ENCODE measurements around the gene FAM32A.
A peak's percentile ranks its signal among the peaks of the same experiment; 100 is the strongest.

Gene FAM32A

GRCh38 chr19:16185768-16186123 is 536 bp downstream of the FAM32A start:
- Mint-ChIP-seq H3K36me3 (peaks cover 3% of the 10 kb centered on the region), H3K27ac (peak overlapping the region; percentile 97), H3K4me1 (ENCODE audit: low read depth) (peaks cover 36% of the 10 kb centered on the region)

GRCh38 chr19:16188521-16188920 is 3.3 kb downstream of the FAM32A start:
- H3K27ac Mint-ChIP-seq, result peak overlapping the region; percentile 76
- H3K9me3 Mint-ChIP-seq (ENCODE audit: low read depth), result no peaks in the 10 kb centered on the region
- no peak overlapping the region for H3K4me3 Mint-ChIP-seq
- no peaks in the 10 kb centered on the region for H3K27me3 Mint-ChIP-seq
- H3K36me3 Mint-ChIP-seq, result peaks cover 3% of the 10 kb centered on the region
- H3K4me1 Mint-ChIP-seq (ENCODE audit: low read depth), result peaks cover 31% of the 10 kb centered on the region

More at GRCh38 chr19:16185768-16186123, 536 bp downstream of the FAM32A start:
- H3K4me3 Mint-ChIP-seq, result peak overlapping the region; percentile 99
- no peaks in the 10 kb centered on the region for H3K27me3 Mint-ChIP-seq
- no peaks in the 10 kb centered on the region for H3K9me3 Mint-ChIP-seq (ENCODE audit: low read depth)

- Mint-ChIP-seq H3K4me1 (ENCODE audit: low read depth) (peaks cover 27% of the 10 kb centered on the region), H3K27ac (no peak overlapping the region), H3K36me3 (peaks cover 3% of the 10 kb centered on the region), H3K27me3 (no peaks in the 10 kb centered on the region), H3K4me3 (no peak overlapping the region), H3K9me3 (ENCODE audit: low read depth) (no peaks in the 10 kb centered on the region)
Measured at GRCh38 chr19:16190198-16190597, 5.0 kb downstream of the FAM32A start.

GRCh38 chr19:16190736-16191135 is 5.5 kb downstream of the FAM32A start:
- no peak overlapping the region for H3K27ac Mint-ChIP-seq
- H3K9me3 Mint-ChIP-seq (ENCODE audit: low read depth), result no peaks in the 10 kb centered on the region
- H3K36me3 Mint-ChIP-seq, result peaks cover 3% of the 10 kb centered on the region
- H3K4me3 Mint-ChIP-seq, result no peak overlapping the region
- no peaks in the 10 kb centered on the region for H3K27me3 Mint-ChIP-seq
- H3K4me1 Mint-ChIP-seq (ENCODE audit: low read depth), result peaks cover 23% of the 10 kb centered on the region

GRCh38 chr19:16191216-16191908 is 6.2 kb downstream of the FAM32A start:
- Mint-ChIP-seq H3K9me3 (ENCODE audit: low read depth) (no peaks in the 10 kb centered on the region), H3K27me3 (no peaks in the 10 kb centered on the region), H3K4me1 (ENCODE audit: low read depth) (peaks cover 21% of the 10 kb centered on the region), H3K4me3 (no peak overlapping the region), H3K27ac (no peak overlapping the region), H3K36me3 (peaks cover 3% of the 10 kb centered on the region)

GRCh38 chr19:16193466-16193865 is 8.3 kb downstream of the FAM32A start:
- Mint-ChIP-seq H3K4me3 (no peak overlapping the region), H3K27me3 (no peaks in the 10 kb centered on the region), H3K36me3 (no peaks in the 10 kb centered on the region), H3K27ac (no peak overlapping the region), H3K9me3 (ENCODE audit: low read depth) (no peaks in the 10 kb centered on the region), H3K4me1 (ENCODE audit: low read depth) (peaks cover 18% of the 10 kb centered on the region)

GRCh38 chr19:16197188-16197621 is 12.0 kb downstream of the FAM32A start:
- Mint-ChIP-seq H3K36me3 (peaks cover 3% of the 10 kb centered on the region), H3K4me1 (ENCODE audit: low read depth) (peaks cover 38% of the 10 kb centered on the region), H3K27me3 (no peaks in the 10 kb centered on the region)

GRCh38 chr19:16197622-16198369 is 12.6 kb downstream of the FAM32A start, which contains the start of gene AP1M1:
AP1M1 (plus strand) TSS chr19:16197911; CDS start chr19:16198027, 116 bp downstream.
- H3K27ac Mint-ChIP-seq, result peak within 1 kb of the TSS; percentile 97
- peaks cover 44% of the 10 kb centered on the region for H3K4me1 Mint-ChIP-seq (ENCODE audit: low read depth)
- peaks cover 9% of the 10 kb centered on the region for H3K36me3 Mint-ChIP-seq
- H3K27me3 Mint-ChIP-seq, result no peaks in the 10 kb centered on the region
- no peaks in the 10 kb centered on the region for H3K9me3 Mint-ChIP-seq (ENCODE audit: low read depth)
- H3K4me3 Mint-ChIP-seq, result peak within 1 kb of the TSS; percentile 93

More at GRCh38 chr19:16197188-16197621, 12.0 kb downstream of the FAM32A start:
- peak overlapping the region; percentile 97 for H3K27ac Mint-ChIP-seq
- peak overlapping the region; percentile 92 for H3K4me3 Mint-ChIP-seq
- H3K9me3 Mint-ChIP-seq (ENCODE audit: low read depth), result no peaks in the 10 kb centered on the region

GRCh38 chr19:16198370-16198651 is 13.1 kb downstream of the FAM32A start:
- H3K27me3 Mint-ChIP-seq, result no peaks in the 10 kb centered on the region
- H3K4me1 Mint-ChIP-seq (ENCODE audit: low read depth), result peaks cover 49% of the 10 kb centered on the region
- no peaks in the 10 kb centered on the region for H3K9me3 Mint-ChIP-seq (ENCODE audit: low read depth)
- peak overlapping the region; percentile 89 for H3K27ac Mint-ChIP-seq
- H3K4me3 Mint-ChIP-seq, result peak overlapping the region; percentile 93
- H3K36me3 Mint-ChIP-seq, result peaks cover 10% of the 10 kb centered on the region

- Mint-ChIP-seq H3K4me3 (peak overlapping the region; percentile 93), H3K9me3 (ENCODE audit: low read depth) (no peaks in the 10 kb centered on the region), H3K4me1 (ENCODE audit: low read depth) (peaks cover 55% of the 10 kb centered on the region), H3K27ac (peak overlapping the region; percentile 89), H3K27me3 (no peaks in the 10 kb centered on the region), H3K36me3 (peaks cover 10% of the 10 kb centered on the region)
Measured at GRCh38 chr19:16199275-16199932, 14.2 kb downstream of the FAM32A start.

GRCh38 chr19:16200038-16201010 is 15.1 kb downstream of the FAM32A start:
- peaks cover 10% of the 10 kb centered on the region for H3K36me3 Mint-ChIP-seq

GRCh38 chr19:16201011-16201391 is 15.8 kb downstream of the FAM32A start:
- Mint-ChIP-seq H3K27me3 (no peaks in the 10 kb centered on the region), H3K36me3 (peaks cover 10% of the 10 kb centered on the region), H3K9me3 (ENCODE audit: low read depth) (no peaks in the 10 kb centered on the region), H3K27ac (peak overlapping the region; percentile 89), H3K4me1 (ENCODE audit: low read depth) (peaks cover 59% of the 10 kb centered on the region), H3K4me3 (peak overlapping the region; percentile 82)

More at GRCh38 chr19:16200038-16201010, 15.1 kb downstream of the FAM32A start:
- Mint-ChIP-seq H3K27ac (peak overlapping the region; percentile 89), H3K9me3 (ENCODE audit: low read depth) (no peaks in the 10 kb centered on the region), H3K4me1 (ENCODE audit: low read depth) (peaks cover 58% of the 10 kb centered on the region), H3K4me3 (peak overlapping the region; percentile 82), H3K27me3 (no peaks in the 10 kb centered on the region)

- Mint-ChIP-seq H3K4me1 (ENCODE audit: low read depth) (peaks cover 68% of the 10 kb centered on the region), H3K4me3 (peak overlapping the region; percentile 60), H3K27me3 (no peaks in the 10 kb centered on the region), H3K36me3 (peaks cover 12% of the 10 kb centered on the region), H3K9me3 (ENCODE audit: low read depth) (no peaks in the 10 kb centered on the region), H3K27ac (peak overlapping the region; percentile 93)
Measured at GRCh38 chr19:16202320-16203255, 17.4 kb downstream of the FAM32A start.

Data from activated naive CD8-positive, alpha-beta T cell (primary cell).